ENCODE results near the gene LCN15.

DNA sequence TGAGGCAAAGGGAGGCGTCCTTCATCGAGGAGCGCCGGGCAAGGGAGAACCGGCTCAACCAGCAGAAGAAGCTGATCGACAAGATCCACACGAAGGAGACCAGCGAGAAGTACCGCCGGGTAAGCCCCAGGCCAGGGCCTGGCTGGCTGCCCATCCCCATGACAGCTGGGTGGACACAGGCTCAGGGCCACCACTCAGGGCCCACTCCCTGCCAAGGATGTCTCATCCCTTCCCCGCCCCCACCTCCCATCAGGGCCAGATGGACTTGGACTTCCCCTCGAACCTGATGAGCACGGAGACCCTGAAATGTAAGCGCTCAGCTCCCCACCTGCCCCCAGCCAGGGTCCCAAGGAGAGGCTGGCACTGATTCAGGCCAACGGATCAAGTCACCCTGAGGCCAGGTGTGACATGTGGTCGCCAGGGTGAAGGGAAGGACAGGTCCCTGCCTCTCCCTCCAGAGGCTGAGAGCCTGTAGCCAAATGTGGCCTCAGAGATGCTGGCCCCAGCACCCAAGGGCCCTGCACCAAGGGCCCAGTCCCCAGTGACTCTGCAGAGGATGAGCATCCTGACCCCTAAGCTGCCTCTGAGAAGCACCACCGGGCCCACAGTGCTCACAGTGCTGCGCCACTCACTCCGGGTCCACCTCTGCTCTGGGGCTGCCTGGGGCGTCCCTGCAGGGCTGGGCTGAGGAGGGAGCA, 40.3 kb upstream of the LCN15 start:
- TF ChIP-seq, protein P1, sequence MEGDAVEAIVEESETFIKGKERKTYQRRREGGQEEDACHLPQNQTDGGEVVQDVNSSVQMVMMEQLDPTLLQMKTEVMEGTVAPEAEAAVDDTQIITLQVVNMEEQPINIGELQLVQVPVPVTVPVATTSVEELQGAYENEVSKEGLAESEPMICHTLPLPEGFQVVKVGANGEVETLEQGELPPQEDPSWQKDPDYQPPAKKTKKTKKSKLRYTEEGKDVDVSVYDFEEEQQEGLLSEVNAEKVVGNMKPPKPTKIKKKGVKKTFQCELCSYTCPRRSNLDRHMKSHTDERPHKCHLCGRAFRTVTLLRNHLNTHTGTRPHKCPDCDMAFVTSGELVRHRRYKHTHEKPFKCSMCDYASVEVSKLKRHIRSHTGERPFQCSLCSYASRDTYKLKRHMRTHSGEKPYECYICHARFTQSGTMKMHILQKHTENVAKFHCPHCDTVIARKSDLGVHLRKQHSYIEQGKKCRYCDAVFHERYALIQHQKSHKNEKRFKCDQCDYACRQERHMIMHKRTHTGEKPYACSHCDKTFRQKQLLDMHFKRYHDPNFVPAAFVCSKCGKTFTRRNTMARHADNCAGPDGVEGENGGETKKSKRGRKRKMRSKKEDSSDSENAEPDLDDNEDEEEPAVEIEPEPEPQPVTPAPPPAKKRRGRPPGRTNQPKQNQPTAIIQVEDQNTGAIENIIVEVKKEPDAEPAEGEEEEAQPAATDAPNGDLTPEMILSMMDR (IDR thresholded peaks at IDR 0.05), result no peak
- TF ChIP-seq POLR2A (IDR thresholded peaks at IDR 0.05), result no peak

All from heart left ventricle (tissue), 13 donors.